CD14-positive monocyte (primary cell): ENCODE results near the gene LY86. TPM values are rescaled to one million over a fixed set of nuclear protein-coding genes. Genes with fewer than 3 reads are reported as not detected.

Experiments used
- DNase-seq, 3 donors: peaks; one replicate each; pipeline ENCODE4 v3.0.0-alpha.2; 2011 to 2022
- H2AFZ ChIP-seq: 2 replicates; pipeline ENCODE4 v1.6.0; 2012; ENCODE audit warnings: mild to moderate bottlenecking, low read depth, low read length, inconsistent platforms; ENCODE audit not compliant: insufficient read depth, poor library complexity, severe bottlenecking
- H3K27ac ChIP-seq, 2 donors: 1 replicate in 1 of 2; 2 replicates in 1 of 2; pipeline ENCODE4 v1.5.1; 2012 to 2013; ENCODE audit warnings: low read length in 2 of 2, control low read depth in 1 of 2, inconsistent platforms in 1 of 2, low read depth in 1 of 2, mild to moderate bottlenecking in 1 of 2
- H3K27me3 ChIP-seq, 2 donors: one replicate each; pipeline versions ENCODE4 v1.6.0 to v1.6.1; 2011 to 2013; ENCODE audit warnings: low read length in 2 of 2; ENCODE audit not compliant: control insufficient read depth in 2 of 2, insufficient read depth in 2 of 2
- H3K36me3 ChIP-seq, 2 donors: replicated peaks in 1 of 2; 1 replicate in 1 of 2; 2 replicates in 1 of 2; pipeline versions ENCODE4 v1.5.1 to v1.6.1; 2012 to 2013; ENCODE audit warnings: low read length in 2 of 2, control low read depth in 1 of 2, inconsistent platforms in 1 of 2, mild to moderate bottlenecking in 1 of 2; ENCODE audit not compliant: insufficient read depth in 2 of 2, control insufficient read depth in 1 of 2
- H3K4me1 ChIP-seq, 2 donors: 1 replicate in 1 of 2; 2 replicates in 1 of 2; pipeline versions ENCODE4 v1.5.1 to v1.6.1; 2012 to 2013; ENCODE audit warnings: low read length in 2 of 2, control low read depth in 1 of 2, inconsistent platforms in 1 of 2, mild to moderate bottlenecking in 1 of 2, moderate library complexity in 1 of 2; ENCODE audit not compliant: insufficient read depth in 2 of 2, control insufficient read depth in 1 of 2
- H3K4me2 ChIP-seq: replicated peaks from 2 replicates; pipeline ENCODE3; 2012; ENCODE audit warnings: low read length, moderate library complexity, mild to moderate bottlenecking; ENCODE audit not compliant: poor library complexity, severe bottlenecking; ENCODE audit errors: extremely low read depth
- H3K4me3 ChIP-seq, 3 experiments: fragments of 200-600 bp in 1 of 3; sonication (generic) in 1 of 3; replicated peaks in 1 of 3; 1 replicate in 2 of 3; 2 replicates in 1 of 3; pipeline ENCODE4 v1.5.1; 2011 to 2013; ENCODE audit warnings: low read length in 3 of 3, mild to moderate bottlenecking in 3 of 3, control low read depth in 2 of 3, low read depth in 2 of 3, inconsistent platforms in 1 of 3, moderate library complexity in 1 of 3
- H3K79me2 ChIP-seq: 2 replicates; pipeline ENCODE4 v1.6.0; 2012; ENCODE audit warnings: mild to moderate bottlenecking, control low read depth, inconsistent platforms, low read length, moderate library complexity; ENCODE audit not compliant: insufficient read depth
- H3K9ac ChIP-seq: 2 replicates; pipeline ENCODE4 v1.6.0; 2017; ENCODE audit warnings: low read length, mild to moderate bottlenecking; ENCODE audit not compliant: insufficient read depth, poor library complexity, severe bottlenecking
- H3K9me3 ChIP-seq, 2 donors: replicated peaks in 1 of 2; 1 replicate in 1 of 2; 2 replicates in 1 of 2; pipeline versions ENCODE4 v1.5.1 to v1.6.1; 2012 to 2013; ENCODE audit warnings: low read length in 2 of 2, control low read depth in 1 of 2; ENCODE audit not compliant: control insufficient read depth in 1 of 2, insufficient read depth in 1 of 2
- H4K20me1 ChIP-seq: 2 replicates; pipeline ENCODE4 v1.6.0; 2012; ENCODE audit warnings: mild to moderate bottlenecking, low read length, control low read depth, moderate library complexity; ENCODE audit not compliant: insufficient read depth
- H3K27ac Mint-ChIP-seq, 7 donors: one replicate each; pipeline ENCODE4 v1.8.0; 2020; ENCODE audit warnings: mild to moderate bottlenecking in 7 of 7, mixed read lengths in 7 of 7, moderate library complexity in 6 of 7, inconsistent platforms in 2 of 7
- H3K27me3 Mint-ChIP-seq, 3 donors: one replicate each; pipeline ENCODE4 v1.8.0; 2021 to 2022; ENCODE audit warnings: low read depth in 3 of 3, mild to moderate bottlenecking in 3 of 3, mixed read lengths in 3 of 3, moderate library complexity in 3 of 3, inconsistent platforms in 1 of 3
- H3K36me3 Mint-ChIP-seq, 2 donors: one replicate each; pipeline ENCODE4 v1.8.0; 2020; ENCODE audit warnings: mixed read lengths in 2 of 2, inconsistent platforms in 1 of 2, mild to moderate bottlenecking in 1 of 2
- H3K4me1 Mint-ChIP-seq: one replicate; pipeline ENCODE4 v1.8.0; 2020; ENCODE audit warnings: mild to moderate bottlenecking, mixed read lengths
- H3K4me3 Mint-ChIP-seq, 2 donors: one replicate each; pipeline ENCODE4 v1.8.0; 2020; ENCODE audit warnings: mild to moderate bottlenecking in 2 of 2, mixed read lengths in 2 of 2, moderate library complexity in 1 of 2
- H3K9me3 Mint-ChIP-seq, 7 donors: one replicate each; pipeline ENCODE4 v1.8.0; 2020 to 2022; ENCODE audit warnings: mixed read lengths in 7 of 7, mild to moderate bottlenecking in 6 of 7, moderate library complexity in 6 of 7, inconsistent platforms in 2 of 7
- CTCF ChIP-seq: fragments of 200-600 bp; IDR thresholded peaks from one replicate; pipeline ENCODE4 v1.8.0; 2022; ENCODE audit warnings: antibody characterized with exemption, mild to moderate bottlenecking
- WGBS: methylation state at CpG from one replicate; pipeline ENCODE4 v1.1.5; 2013; ENCODE audit warnings: missing lambda C conversion rate; ENCODE audit not compliant: insufficient coverage; 5-methylcytosine and 5-hydroxymethylcytosine counted together
- intact Hi-C, 2 donors: fragments of 100-400 bp; cut with micrococcal nuclease; formaldehyde crosslinking; loops; one replicate each; pipeline versions ENCODE4 v1.15.0 to v1.15.1; 2023
- polyA plus RNA-seq, 3 donors: library from polyadenylated mRNA; depleted of rRNA in 1 of 3; unstranded in 2 of 3; stranded (reverse) in 1 of 3; fragments of 300-500 nt in 2 of 3; fragments of >200 nt in 1 of 3; fragmentation: Illumina TruSeq in 2 of 3; gene quantifications; 1 replicate in 2 of 3; 2 replicates in 1 of 3; pipeline ENCODE4 v1.2.3, GENCODE V29; 2012 to 2021

LY86 gene
- polyA plus RNA-seq, 3 donors, result 166 to 609 (median 454) TPM

DNA sequence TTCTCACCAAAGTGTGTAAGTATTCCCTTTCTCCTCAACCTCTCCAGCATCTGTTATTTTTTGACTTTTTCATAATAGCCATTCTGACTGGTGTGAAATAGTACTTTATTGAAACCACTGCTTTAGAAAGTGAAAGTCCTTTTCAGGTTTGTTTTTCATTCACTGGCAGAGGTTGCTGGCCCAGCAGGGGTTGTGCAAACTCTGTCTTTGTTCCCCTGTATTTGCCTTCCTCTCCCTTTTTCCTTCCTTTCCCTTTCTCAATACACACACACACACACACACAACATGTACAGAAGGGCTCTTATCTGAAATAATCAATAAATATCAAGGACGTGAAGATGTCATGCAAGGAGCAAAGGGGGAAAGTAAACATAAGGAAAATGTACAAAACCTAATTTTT, 99.8 kb downstream of the LY86 start:
- Mint-ChIP-seq H3K27ac (peak overlapping the region; percentile 75 to 97 (median 88)), H3K9me3 (peaks cover 0 to 13% (median 9%) of the 10 kb centered on the region in 7 donors), H3K27me3 (peaks cover 0 to 2% (median 0%) of the 10 kb centered on the region in 3 donors), H3K36me3 (peaks cover 0 to 14% of the 10 kb centered on the region in 2 donors), H3K4me3 (peak overlapping the region in 1 of 2 donors; percentile 68), H3K4me1 (peaks cover 70% of the 10 kb centered on the region)
- Histone ChIP-seq H3K4me3 (peak overlapping the region in 1 of 3 experiments; percentile 60), H3K79me2 (no peaks in the 10 kb centered on the region), H3K9me3 (peaks cover 4 to 8% of the 10 kb centered on the region in 2 donors), H3K27me3 (no peaks in the 10 kb centered on the region), H3K9ac (no peak overlapping the region), H3K4me1 (peaks cover 66 to 78% of the 10 kb centered on the region in 2 donors), H3K36me3 (no peaks in the 10 kb centered on the region), H4K20me1 (no peaks in the 10 kb centered on the region), H3K4me2 (peak overlapping the region; percentile 68), H3K27ac (peak overlapping the region in 1 of 2 donors; percentile 78), H2AFZ (no peak overlapping the region)
- WGBS, result no CpG with 5 or more reads among the region's 1 CpG
- no peak for TF ChIP-seq CTCF
- intact Hi-C loops, result loop anchor here in 1 of 2 donors (5.0 kb wide), 1 partner anchor 34 kb away; no protein-coding TSS in a partner anchor
- peak in 2 of 3 donors; percentile 47 to 59 for DNase-seq

- peaks cover 69% of the 10 kb centered on the region for H3K4me1 Mint-ChIP-seq
- H3K4me2 ChIP-seq, result peak overlapping the region; percentile 68
Observed at GRCh38 chr6:6688951-6689350, 100.4 kb downstream of the LY86 start.

More at GRCh38 chr6:6688951-6689350, 100.4 kb downstream of the LY86 start:
- Histone ChIP-seq H2AFZ (no peak overlapping the region), H3K79me2 (no peaks in the 10 kb centered on the region), H3K9ac (no peak overlapping the region), H4K20me1 (no peaks in the 10 kb centered on the region), H3K27ac (peak overlapping the region in 1 of 2 donors; percentile 78), H3K4me1 (peaks cover 68 to 78% of the 10 kb centered on the region in 2 donors), H3K36me3 (no peaks in the 10 kb centered on the region), H3K4me3 (peak overlapping the region in 1 of 3 experiments; percentile 60), H3K9me3 (peaks cover 4 to 8% of the 10 kb centered on the region in 2 donors), H3K27me3 (no peaks in the 10 kb centered on the region)
- peaks cover 0 to 2% (median 0%) of the 10 kb centered on the region in 3 donors for H3K27me3 Mint-ChIP-seq
- no peak for DNase-seq
- TF ChIP-seq CTCF, result no peak
- intact Hi-C loops, result loop anchor here in 1 of 2 donors (5.0 kb wide), 1 partner anchor 33 kb away; no protein-coding TSS in a partner anchor
- peaks cover 0 to 14% of the 10 kb centered on the region in 2 donors for H3K36me3 Mint-ChIP-seq
- H3K27ac Mint-ChIP-seq, result peak overlapping the region; percentile 75 to 97 (median 88)
- WGBS, result no CpG with 5 or more reads among the region's 1 CpG
- H3K4me3 Mint-ChIP-seq, result no peak overlapping the region
- H3K9me3 Mint-ChIP-seq, result peaks cover 0 to 13% (median 9%) of the 10 kb centered on the region in 7 donors
